GM23338 (cell line): ENCODE results near the gene CCNK. TPM values are rescaled to one million over a fixed set of nuclear protein-coding genes. Genes with fewer than 3 reads are reported as not detected.
A peak's percentile ranks its signal among the peaks of the same experiment; 100 is the strongest.

Experiments
- ATAC-seq: fragments of 200-7000 bp; cut with Tn5 transposase; 3 replicates; pipeline ENCODE4 v1.9.1; 2020
- DNase-seq: peaks from one replicate; pipeline ENCODE4 v3.0.0-alpha.2; 2015; ENCODE audit warnings: low spot score
- H2AFZ ChIP-seq: fragments of 200-600 bp; sonication (generic); 2 replicates; pipeline ENCODE4 v1.8.0; 2016; ENCODE audit warnings: antibody characterized with exemption, mild to moderate bottlenecking, moderate library complexity
- H3F3A ChIP-seq: fragments of 200-600 bp; sonication (generic); replicated peaks from 2 replicates; pipeline ENCODE4 v1.8.0; 2017; ENCODE audit warnings: antibody characterized with exemption, mixed run types, low read depth
- H3K27ac ChIP-seq: fragments of 200-600 bp; sonication (generic); 2 replicates; pipeline ENCODE4 v1.6.1; 2016; ENCODE audit warnings: low read depth
- H3K27me3 ChIP-seq: fragments of 200-600 bp; sonication (generic); 2 replicates; pipeline ENCODE4 v1.8.0; 2016; ENCODE audit warnings: mild to moderate bottlenecking, mixed run types, moderate library complexity; ENCODE audit not compliant: insufficient read depth
- H3K36me3 ChIP-seq: fragments of 200-600 bp; sonication (generic); 2 replicates; pipeline ENCODE4 v1.8.0; 2016; ENCODE audit warnings: mild to moderate bottlenecking; ENCODE audit not compliant: insufficient read depth
- H3K4me1 ChIP-seq: fragments of 200-600 bp; sonication (generic); 2 replicates; pipeline ENCODE4 v1.8.0; 2016; ENCODE audit warnings: mild to moderate bottlenecking, moderate library complexity; ENCODE audit not compliant: insufficient read depth
- H3K4me2 ChIP-seq: fragments of 200-600 bp; sonication (generic); 2 replicates; pipeline ENCODE4 v1.7.1; 2017; ENCODE audit warnings: mixed run types
- H3K4me3 ChIP-seq: fragments of 200-600 bp; sonication (generic); 2 replicates; pipeline ENCODE4 v1.6.1; 2016; ENCODE audit warnings: mixed run types
- H3K79me2 ChIP-seq: fragments of 200-600 bp; sonication (generic); replicated peaks from 2 replicates; pipeline ENCODE4 v1.8.0; 2017; ENCODE audit warnings: mild to moderate bottlenecking; ENCODE audit not compliant: insufficient read depth
- H3K9me2 ChIP-seq: fragments of 200-600 bp; sonication (generic); 2 replicates; pipeline ENCODE4 v1.8.0; 2017; ENCODE audit not compliant: insufficient read depth
- H4K20me1 ChIP-seq: fragments of 200-600 bp; sonication (generic); replicated peaks from 2 replicates; pipeline ENCODE4 v1.8.0; 2017; ENCODE audit warnings: mild to moderate bottlenecking; ENCODE audit not compliant: insufficient read depth
- H3K27ac Mint-ChIP-seq: 2 replicates; pipeline ENCODE4 v1.8.0; 2020; ENCODE audit warnings: inconsistent platforms, mild to moderate bottlenecking, moderate library complexity, mixed read lengths
- H3K27me3 Mint-ChIP-seq: 3 replicates; pipeline ENCODE4 v1.8.0; 2022; ENCODE audit warnings: low read depth, mild to moderate bottlenecking, moderate library complexity, mixed read lengths, inconsistent platforms; ENCODE audit not compliant: insufficient read depth, poor library complexity
- H3K36me3 Mint-ChIP-seq: 3 replicates; pipeline ENCODE4 v1.8.0; 2021; ENCODE audit warnings: low read depth, mild to moderate bottlenecking, inconsistent platforms, moderate library complexity, mixed read lengths
- H3K4me1 Mint-ChIP-seq: 3 replicates; pipeline ENCODE4 v1.8.0; 2020; ENCODE audit warnings: mild to moderate bottlenecking, inconsistent platforms, mixed read lengths
- H3K4me3 Mint-ChIP-seq: 3 replicates; pipeline ENCODE4 v1.8.0; 2021; ENCODE audit warnings: moderate library complexity, mild to moderate bottlenecking, inconsistent platforms, mixed read lengths
- H3K9me3 Mint-ChIP-seq: 3 replicates; pipeline ENCODE4 v1.8.0; 2020; ENCODE audit warnings: moderate library complexity, mild to moderate bottlenecking, inconsistent platforms, mixed read lengths
- EZH2 ChIP-seq: fragments of 200-600 bp; sonication (generic); IDR thresholded peaks from one replicate; pipeline ENCODE4 v1.8.0; 2017; ENCODE audit warnings: antibody characterized with exemption, mild to moderate bottlenecking, low read depth; ENCODE audit not compliant: unreplicated experiment
- JUNB ChIP-seq: IDR thresholded peaks from one replicate; pipeline ENCODE4 v1.6.1; 2016; ENCODE audit warnings: antibody characterized with exemption; ENCODE audit not compliant: unreplicated experiment
- NANOG ChIP-seq: IDR thresholded peaks from 2 replicates; pipeline ENCODE4 v1.6.1; 2016; ENCODE audit warnings: antibody characterized with exemption, borderline replicate concordance
- REST ChIP-seq: IDR thresholded peaks from one replicate; pipeline ENCODE4 v1.6.1; 2018; ENCODE audit warnings: antibody characterized with exemption; ENCODE audit not compliant: unreplicated experiment
- STAT1 ChIP-seq: IDR thresholded peaks from one replicate; pipeline ENCODE4 v1.6.1; 2016; ENCODE audit warnings: antibody characterized with exemption; ENCODE audit not compliant: unreplicated experiment
- ZNF462 ChIP-seq: fragments of 250-450 bp; sonication (Bioruptor Pico); IDR thresholded peaks from 2 replicates; pipeline ENCODE4 v1.5.0; 2020; ENCODE audit warnings: mild to moderate bottlenecking, moderate library complexity
- polyA plus RNA-seq: library from polyadenylated mRNA; unstranded; fragments of >200 nt; fragmentation: Nextera tagmentation; extraction: Ambion mirVana; gene quantifications from 2 replicates; pipeline ENCODE4 v1.2.1, GENCODE V29; 2016
- total RNA-seq: library from RNA; depleted of rRNA; stranded (reverse); fragments of >200 nt; shearing (Covaris generic); gene quantifications from 2 replicates; pipeline ENCODE4 v1.2.3, GENCODE V29; 2014

Gene CCNK
- total and polyA plus RNA-seq, 2 experiments from 2014 or later, result 54.0 to 60.6 TPM

GRCh38 chr14:99534863-99535262, 53.7 kb downstream of the CCNK start:
- no peak overlapping the region for H3K27ac Mint-ChIP-seq

More at GRCh38 chr14:99534863-99535262, 53.7 kb downstream of the CCNK start:
- no peak overlapping the region for H3K4me2 ChIP-seq
- no peak for DNase-seq
- Mint-ChIP-seq H3K9me3 (no peaks in the 10 kb centered on the region), H3K36me3 (no peaks in the 10 kb centered on the region), H3K4me3 (no peak overlapping the region), H3K27me3 (peaks cover 22% of the 10 kb centered on the region), H3K4me1 (peaks cover 39% of the 10 kb centered on the region)
- no peaks in the 10 kb centered on the region; the same call in 1 of the 2 replicates for H4K20me1 ChIP-seq
- H3K36me3 ChIP-seq, result no peaks in the 10 kb centered on the region
- H3K79me2 ChIP-seq, result peaks cover 36% of the 10 kb centered on the region
- H3K4me1 ChIP-seq, result peaks cover 16% of the 10 kb centered on the region
- H3K9me2 ChIP-seq, result no peaks in the 10 kb centered on the region
- no peak overlapping the region for H3K27ac ChIP-seq
- peak; percentile 3; the same call in 1 of the 3 replicates for ATAC-seq
- no peaks in the 10 kb centered on the region for H3K27me3 ChIP-seq
- no peak overlapping the region for H2AFZ ChIP-seq
- no peak overlapping the region for H3K4me3 ChIP-seq
- TF ChIP-seq ZNF462 (CRISPR knock-in tag), result no peak
- TF ChIP-seq JUNB, result no peak
- TF ChIP-seq STAT1, result no peak
- no peak for TF ChIP-seq REST
- no peak for TF ChIP-seq EZH2
- TF ChIP-seq NANOG, result no peak
- 0 out of 2 replicates have a peak, but pooled peaks cover 3% of the 10 kb centered on the region for H3F3A ChIP-seq
